KOPT-K1 (cell line): ENCODE data around the gene NDUFS2.
A peak's percentile ranks its signal among the peaks of the same experiment; 100 is the strongest.

Experiments
- H3K27ac ChIP-seq: fragments of 200-600 bp; sonication (generic); 2 replicates; pipeline ENCODE4 v1.5.1; 2016; ENCODE audit warnings: antibody characterized with exemption, mild to moderate bottlenecking, low read depth, low read length; ENCODE audit not compliant: poor library complexity, severe bottlenecking
- H3K36me3 ChIP-seq: fragments of 200-600 bp; sonication (generic); 2 replicates; pipeline ENCODE4 v1.5.1; 2017; ENCODE audit warnings: antibody characterized with exemption, mild to moderate bottlenecking, low read length, moderate library complexity; ENCODE audit not compliant: insufficient read depth
- H3K9me3 ChIP-seq: fragments of 200-600 bp; sonication (generic); 2 replicates; pipeline ENCODE4 v1.5.1; 2017; ENCODE audit warnings: antibody characterized with exemption, low read length, mild to moderate bottlenecking; ENCODE audit not compliant: insufficient read depth, poor library complexity, severe bottlenecking

The NDUFS2 gene

DNA sequence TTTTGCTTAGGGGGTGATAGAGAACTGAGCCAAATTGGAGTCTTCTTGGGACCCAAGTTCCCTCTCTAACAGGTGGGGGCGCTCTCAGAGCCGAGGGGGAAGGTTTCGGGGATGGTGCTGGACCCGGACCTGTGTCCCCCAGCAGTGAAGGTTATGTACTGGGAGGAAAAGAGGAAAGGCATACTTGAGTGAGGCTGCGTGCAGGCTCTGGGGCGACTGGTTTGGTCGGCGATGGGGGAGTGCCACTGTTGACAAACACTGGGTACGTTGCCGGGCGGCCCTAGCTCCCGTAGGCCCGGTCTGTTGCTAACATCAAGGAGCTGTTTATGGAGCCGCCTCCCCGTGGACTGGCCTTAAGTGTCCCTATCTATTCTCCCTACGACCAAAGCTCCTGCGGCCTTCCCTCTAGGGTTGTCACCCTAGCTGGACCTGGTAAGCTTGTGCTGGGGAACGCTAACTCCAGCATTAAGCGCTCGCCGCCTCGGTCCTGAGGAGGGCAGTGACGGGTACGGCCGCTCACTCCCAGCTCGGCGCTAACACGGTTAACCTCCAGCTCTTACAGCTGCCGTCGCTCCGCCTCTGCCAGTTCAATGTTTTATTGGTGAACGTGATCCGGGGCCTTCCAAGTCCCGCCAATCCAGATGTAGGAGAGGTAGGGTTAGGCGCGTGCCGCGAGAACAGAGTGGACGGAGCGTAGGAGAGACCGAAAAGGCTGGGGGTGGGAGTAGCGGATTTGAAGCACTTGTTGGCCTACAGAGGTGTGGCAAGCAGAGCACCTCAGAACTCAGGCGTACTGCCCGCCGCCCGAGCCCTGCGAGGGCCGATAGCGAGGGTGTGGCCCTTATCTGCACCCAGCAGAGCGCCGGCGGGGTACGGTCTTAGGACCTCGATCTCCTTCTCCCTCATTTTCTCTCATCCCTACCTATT, 36.2 kb upstream of the NDUFS2 start, which contains the start of gene PPOX:
PPOX (plus strand) TSS at position 685 of the 927 bp plus-strand sequence. CDS start 422 bp downstream, outside the sequence.
- Histone ChIP-seq H3K36me3 (peaks cover 61% of the 10 kb centered on the region), H3K9me3 (no peaks in the 10 kb centered on the region), H3K27ac (peak within 1 kb of the TSS; percentile 71)

DNA sequence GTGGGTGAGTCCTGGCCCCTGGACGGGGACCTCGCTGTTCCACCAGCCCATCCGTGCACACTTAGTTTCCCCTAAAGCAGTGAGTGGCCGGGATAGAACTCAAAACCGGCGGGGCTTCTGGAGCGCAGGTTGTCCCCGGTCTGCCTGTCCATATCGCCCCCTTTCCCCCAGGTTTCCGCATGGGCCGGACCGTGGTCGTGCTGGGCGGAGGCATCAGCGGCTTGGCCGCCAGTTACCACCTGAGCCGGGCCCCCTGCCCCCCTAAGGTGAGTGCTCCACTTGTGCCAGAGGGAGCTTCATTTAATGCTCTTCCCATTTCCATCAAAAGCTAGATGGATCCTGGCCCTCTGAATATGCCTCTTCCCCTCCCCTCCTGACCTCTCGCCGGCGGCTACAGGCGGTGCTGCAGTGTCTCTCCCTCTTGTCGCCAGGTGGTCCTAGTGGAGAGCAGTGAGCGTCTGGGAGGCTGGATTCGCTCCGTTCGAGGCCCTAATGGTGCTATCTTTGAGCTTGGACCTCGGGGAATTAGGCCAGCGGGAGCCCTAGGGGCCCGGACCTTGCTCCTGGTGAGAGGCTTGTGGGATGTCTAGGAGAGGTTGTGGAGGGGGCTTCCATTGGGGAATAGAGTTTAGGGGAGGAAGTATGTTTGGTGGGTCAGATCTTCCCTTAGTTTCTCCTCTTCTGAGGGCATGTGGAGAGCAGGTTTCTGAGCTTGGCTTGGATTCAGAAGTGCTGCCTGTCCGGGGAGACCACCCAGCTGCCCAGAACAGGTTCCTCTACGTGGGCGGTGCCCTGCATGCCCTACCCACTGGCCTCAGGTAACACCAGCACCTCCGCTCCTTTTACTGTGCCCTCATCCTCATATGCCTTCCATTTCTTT, 35.3 kb upstream of the NDUFS2 start:
- Histone ChIP-seq H3K9me3 (no peaks in the 10 kb centered on the region), H3K36me3 (peaks cover 61% of the 10 kb centered on the region), H3K27ac (peak overlapping the region; percentile 71)

DNA sequence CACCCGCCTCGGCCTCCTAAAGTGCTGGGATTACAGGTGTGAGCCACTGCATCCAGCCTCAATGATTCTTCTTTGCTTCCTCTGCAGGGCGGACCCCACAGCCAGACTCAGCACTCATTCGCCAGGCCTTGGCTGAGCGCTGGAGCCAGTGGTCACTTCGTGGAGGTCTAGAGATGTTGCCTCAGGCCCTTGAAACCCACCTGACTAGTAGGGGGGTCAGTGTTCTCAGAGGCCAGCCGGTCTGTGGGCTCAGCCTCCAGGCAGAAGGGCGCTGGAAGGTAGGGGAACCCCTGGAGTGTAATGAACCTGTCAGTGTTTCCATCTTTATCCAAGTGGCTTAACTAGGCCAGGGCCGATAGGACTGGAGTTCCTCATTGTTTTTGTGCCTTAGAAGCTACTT, 33.3 kb upstream of the NDUFS2 start:
- Histone ChIP-seq H3K27ac (no peak overlapping the region), H3K9me3 (no peaks in the 10 kb centered on the region), H3K36me3 (peaks cover 61% of the 10 kb centered on the region)

DNA sequence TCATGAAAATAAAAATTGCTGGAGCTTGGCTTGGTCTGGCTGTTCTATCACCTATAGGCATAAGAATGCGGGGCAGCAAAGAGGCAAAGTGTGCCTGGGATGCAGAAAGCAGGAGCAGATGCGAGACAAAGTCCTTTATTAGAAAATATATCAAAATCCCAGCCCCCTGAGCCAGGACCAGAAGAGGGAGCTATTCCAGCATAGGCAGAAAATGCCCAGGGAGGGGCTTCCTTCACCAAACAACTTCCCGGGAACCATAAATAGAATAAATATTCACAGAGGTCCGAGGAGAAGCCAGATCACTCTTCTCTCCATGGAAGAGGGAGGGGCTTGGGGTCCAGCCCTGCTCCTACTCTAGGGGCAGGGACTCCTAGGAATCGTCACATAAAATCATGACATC, 31.0 kb upstream of the NDUFS2 start:
- Histone ChIP-seq H3K36me3 (peaks cover 68% of the 10 kb centered on the region), H3K27ac (no peak overlapping the region), H3K9me3 (no peaks in the 10 kb centered on the region)

- Histone ChIP-seq H3K27ac (no peak overlapping the region), H3K36me3 (peaks cover 68% of the 10 kb centered on the region), H3K9me3 (no peaks in the 10 kb centered on the region)
Measured at GRCh38 chr1:161171696-161172095, 30.5 kb upstream of the NDUFS2 start.

DNA sequence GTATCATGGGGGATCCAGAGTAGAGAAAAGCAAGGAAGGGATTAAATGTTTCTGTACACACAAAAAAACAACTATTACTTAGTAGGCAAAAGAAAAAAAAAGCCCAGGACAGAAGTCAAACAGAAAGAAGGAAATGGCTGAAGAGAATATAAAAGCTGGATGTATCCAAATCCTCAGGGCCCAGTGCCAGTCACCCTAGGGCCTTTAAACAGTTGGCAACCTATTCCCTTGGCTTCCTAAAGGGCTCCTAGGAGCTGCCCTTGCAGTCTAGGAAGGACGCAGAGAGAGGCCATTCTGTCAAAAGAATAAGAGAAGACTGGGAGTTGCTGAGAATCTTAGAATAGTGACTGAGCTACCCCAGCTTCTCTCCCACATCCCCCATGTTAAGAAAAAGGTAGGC, 29.8 kb upstream of the NDUFS2 start:
- Histone ChIP-seq H3K36me3 (peaks cover 68% of the 10 kb centered on the region), H3K9me3 (no peaks in the 10 kb centered on the region), H3K27ac (no peak overlapping the region)

DNA sequence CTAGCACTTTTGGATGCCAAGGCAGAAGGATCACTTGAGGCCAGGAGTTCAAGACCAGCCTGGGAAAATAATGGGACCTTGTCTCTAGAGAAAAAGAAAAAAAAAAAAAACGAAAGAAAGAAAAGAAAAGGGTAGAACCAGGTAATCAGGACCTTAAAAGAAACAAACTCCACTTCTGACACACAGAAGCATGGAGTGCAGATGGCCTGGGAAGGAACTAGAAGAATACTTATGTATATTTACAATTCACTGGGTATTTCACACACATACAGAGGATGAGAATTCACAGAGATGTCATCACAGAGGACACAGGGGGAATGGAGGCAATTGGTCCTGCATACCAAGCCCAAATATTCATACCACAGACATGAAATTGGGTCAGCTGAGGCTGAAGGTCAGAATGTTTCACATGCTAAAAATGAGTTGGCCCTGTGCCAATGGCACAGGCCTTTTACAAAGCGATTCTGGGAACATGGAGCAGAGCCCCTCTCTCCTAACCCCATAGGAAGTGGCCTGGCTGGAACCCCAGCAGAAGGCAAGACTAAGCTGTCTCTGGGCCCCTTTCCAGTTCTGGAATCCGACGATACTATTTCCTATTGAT, 29.3 kb upstream of the NDUFS2 start:
- peaks cover 68% of the 10 kb centered on the region for H3K36me3 ChIP-seq
- H3K27ac ChIP-seq: no peak overlapping the region
- no peaks in the 10 kb centered on the region for H3K9me3 ChIP-seq

- Histone ChIP-seq H3K36me3 (peaks cover 68% of the 10 kb centered on the region), H3K27ac (no peak overlapping the region), H3K9me3 (no peaks in the 10 kb centered on the region)
Measured at GRCh38 chr1:161173711-161174110, 28.5 kb upstream of the NDUFS2 start.

DNA sequence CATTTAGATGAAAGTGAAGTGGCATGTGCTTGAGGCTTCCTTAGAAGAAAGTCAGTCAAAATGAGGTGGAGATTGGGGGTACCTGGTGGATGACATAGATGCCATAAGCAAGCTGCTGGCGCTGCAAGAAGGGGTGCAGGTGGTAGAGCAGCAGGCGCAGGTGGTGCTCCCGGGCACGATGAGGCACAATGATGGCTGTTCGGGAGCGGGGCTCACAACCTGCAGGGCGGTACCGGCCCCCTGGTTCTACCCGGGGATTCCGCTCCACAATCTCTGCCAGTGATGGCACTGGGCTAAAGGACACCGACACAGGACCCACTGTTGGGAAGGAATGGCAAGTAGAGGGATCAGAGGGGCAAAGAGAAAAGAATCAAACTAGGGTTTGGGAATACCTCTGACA, 27.3 kb upstream of the NDUFS2 start:
- Histone ChIP-seq H3K36me3 (peaks cover 58% of the 10 kb centered on the region), H3K9me3 (no peaks in the 10 kb centered on the region), H3K27ac (no peak overlapping the region)

DNA sequence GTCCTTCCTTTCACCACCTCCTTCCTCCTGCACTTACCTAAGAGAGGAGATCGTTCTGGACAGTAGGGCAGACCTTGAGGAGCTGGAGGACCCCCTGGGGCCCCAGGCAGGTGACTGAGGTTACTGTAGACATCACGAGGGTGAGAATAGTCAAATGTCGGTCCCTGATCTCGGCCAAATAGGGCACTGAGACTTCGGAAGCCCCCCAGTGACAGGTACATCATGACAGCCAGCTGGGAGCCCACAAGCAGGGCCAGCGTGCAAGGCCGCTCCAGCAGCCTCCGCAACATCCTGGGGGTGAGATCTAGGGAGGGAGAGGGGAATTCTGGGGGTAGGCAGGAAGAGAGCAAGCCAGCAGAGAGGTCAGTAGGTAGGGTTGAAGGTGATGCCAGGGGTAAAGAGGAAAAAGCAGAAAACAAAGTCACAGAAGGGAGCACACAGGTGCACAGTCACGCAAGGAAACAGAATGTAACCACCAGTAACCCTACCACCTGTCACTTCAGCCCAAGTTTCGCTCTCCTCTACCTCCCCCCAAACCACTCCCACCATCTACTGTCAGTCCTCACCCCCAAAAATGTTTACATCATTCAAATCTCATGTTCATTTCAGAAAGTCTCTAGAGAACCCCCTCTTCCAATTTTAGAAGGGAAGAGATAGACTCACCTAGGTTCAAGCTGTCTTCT, 26.3 kb upstream of the NDUFS2 start:
- no peaks in the 10 kb centered on the region for H3K9me3 ChIP-seq
- H3K36me3 ChIP-seq: peaks cover 50% of the 10 kb centered on the region
- H3K27ac ChIP-seq: no peak overlapping the region

DNA sequence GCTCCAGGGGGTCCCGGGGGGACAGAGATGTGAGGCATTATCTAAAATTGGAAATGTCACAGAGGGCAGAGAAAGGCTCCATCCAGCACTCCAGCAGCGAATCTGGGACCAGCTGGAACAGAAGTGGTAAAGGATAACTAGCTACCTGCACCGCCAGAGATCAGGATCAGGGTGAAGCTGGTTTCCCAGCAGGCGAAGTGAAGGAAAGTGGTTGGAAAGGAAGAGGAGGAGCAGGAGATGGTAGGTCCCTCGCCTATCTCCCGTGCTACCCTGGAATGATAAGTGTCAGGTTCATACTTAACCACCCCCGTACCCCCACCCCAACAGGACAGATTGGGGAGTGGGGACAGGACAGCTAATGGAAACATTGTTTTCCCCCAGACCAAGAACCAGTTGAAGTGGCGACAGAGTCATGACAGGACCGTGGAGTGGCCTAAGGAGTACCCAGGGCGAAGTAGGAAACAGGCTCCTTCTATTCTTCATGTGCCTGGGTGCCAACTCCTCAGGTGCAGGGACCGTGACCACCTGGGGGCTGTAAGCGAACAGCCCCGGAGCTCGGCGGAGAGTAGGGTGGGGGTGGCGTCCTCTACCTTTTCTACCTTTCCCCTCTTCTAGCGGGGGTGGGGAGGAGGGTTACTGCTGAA, 25.6 kb upstream of the NDUFS2 start:
- peak overlapping the region; percentile 79 for H3K27ac ChIP-seq
- H3K9me3 ChIP-seq: no peaks in the 10 kb centered on the region
- peaks cover 43% of the 10 kb centered on the region for H3K36me3 ChIP-seq

DNA sequence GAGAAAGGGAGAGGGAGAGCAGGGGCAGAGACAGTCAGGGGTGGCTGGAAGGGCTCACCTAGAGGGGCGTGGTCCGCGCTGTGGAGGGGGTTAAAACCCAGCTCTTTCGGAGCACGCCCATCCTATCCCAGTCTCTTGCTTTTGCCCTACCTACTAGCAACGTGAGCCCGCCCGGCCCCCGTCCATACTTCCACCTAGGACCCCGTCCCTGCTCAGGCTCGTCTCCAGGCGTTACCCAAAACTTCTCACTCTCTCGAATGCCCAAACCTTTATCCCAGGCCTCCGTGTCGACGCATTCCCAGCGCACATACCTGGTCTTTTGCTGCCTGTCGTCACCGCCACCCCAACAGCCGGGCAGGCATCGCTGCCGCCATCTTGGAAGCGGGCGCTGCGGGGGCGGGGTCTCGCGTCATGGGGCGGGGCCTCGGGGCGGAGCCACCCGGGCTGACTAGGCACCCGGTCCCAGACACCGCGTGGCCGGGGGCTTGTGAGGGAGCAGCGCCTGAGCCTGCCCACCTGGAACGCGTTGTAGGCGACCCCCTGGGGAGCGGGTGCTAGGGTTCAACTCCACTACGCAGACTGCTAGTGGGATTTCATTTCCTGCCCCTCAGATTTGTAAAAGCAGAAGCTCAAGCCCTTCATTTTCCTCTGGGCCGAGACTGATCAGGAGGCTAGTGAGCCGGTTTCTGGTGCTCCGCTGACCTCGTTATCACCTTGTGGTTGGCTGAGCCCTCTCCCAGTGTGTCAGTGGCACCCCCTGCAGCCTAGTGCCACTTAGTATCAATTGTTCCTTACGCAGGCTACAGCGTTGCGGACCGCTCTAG, 24.8 kb upstream of the NDUFS2 start, which contains the start of gene B4GALT3:
B4GALT3 (minus strand) TSS at position 396 of the 824 bp plus-strand sequence. CDS start 1,447 bp downstream, outside the sequence.
- Histone ChIP-seq H3K9me3 (no peaks in the 10 kb centered on the region), H3K27ac (peak within 1 kb of the TSS; percentile 79), H3K36me3 (peaks cover 36% of the 10 kb centered on the region)

GRCh38 chr1:161177936-161178244, 24.3 kb upstream of the NDUFS2 start:
- H3K27ac ChIP-seq: peak overlapping the region; percentile 79
- H3K9me3 ChIP-seq: no peaks in the 10 kb centered on the region
- peaks cover 30% of the 10 kb centered on the region for H3K36me3 ChIP-seq
